ENCODE measurements around the gene KLF11.

Gene KLF11

DNA sequence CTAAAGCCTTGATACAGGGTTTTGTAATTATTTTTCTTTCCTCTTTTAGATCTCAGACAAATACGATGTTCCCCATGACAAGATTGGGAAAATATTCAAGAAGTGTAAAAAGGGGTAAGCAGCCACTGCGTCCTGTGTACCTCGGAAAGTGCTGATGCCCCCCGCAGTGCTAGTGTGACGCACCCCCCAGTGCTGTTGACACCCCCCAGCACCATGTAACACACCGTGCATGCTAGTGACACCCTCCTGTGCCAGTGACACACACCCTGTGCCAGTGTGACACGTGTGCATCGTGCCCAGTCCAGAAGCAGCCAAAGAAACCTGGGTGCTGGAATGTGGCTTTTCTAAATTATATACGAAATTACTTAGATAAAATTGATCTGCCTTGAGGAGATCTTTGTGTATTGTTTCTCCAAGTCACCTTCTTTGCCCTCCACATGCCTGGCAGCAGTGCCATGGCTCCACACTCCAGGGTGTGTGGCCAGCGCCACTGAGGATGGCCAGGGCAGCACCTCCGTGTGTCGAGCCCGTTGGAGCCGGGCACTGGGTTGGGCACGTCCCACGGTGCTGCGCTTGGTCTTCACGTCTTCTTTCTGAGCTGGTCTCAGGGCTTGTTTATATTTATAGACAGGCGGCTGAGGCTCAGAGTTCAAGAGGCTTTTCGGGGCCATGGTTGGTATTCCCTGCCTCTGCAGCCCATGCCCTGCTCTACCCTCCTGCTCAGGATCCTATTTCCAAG lies 44.3 kb upstream of the KLF11 start:
- no peaks in the 10 kb centered on the region for H3K79me2 ChIP-seq
- H3K36me3 ChIP-seq (ENCODE audit: control insufficient read depth, insufficient read depth, low read length) = no peaks in the 10 kb centered on the region

GRCh38 chr2:9999693-10000092 lies 43.7 kb upstream of the KLF11 start:
- no peak overlapping the region for H2AFZ ChIP-seq
- no peaks in the 10 kb centered on the region for H3K79me2 ChIP-seq
- H3K9me3 ChIP-seq (ENCODE audit: control insufficient read depth, low read length) = no peaks in the 10 kb centered on the region
- H3K36me3 ChIP-seq (ENCODE audit: control insufficient read depth, insufficient read depth, low read length) = no peaks in the 10 kb centered on the region
- H3K4me3 ChIP-seq (ENCODE audit: low read depth, low read length) = no peak overlapping the region
- H3K9ac ChIP-seq = no peak overlapping the region
- no peak overlapping the region for H3K4me2 ChIP-seq (ENCODE audit: low read length)
- TF ChIP-seq, protein P1, sequence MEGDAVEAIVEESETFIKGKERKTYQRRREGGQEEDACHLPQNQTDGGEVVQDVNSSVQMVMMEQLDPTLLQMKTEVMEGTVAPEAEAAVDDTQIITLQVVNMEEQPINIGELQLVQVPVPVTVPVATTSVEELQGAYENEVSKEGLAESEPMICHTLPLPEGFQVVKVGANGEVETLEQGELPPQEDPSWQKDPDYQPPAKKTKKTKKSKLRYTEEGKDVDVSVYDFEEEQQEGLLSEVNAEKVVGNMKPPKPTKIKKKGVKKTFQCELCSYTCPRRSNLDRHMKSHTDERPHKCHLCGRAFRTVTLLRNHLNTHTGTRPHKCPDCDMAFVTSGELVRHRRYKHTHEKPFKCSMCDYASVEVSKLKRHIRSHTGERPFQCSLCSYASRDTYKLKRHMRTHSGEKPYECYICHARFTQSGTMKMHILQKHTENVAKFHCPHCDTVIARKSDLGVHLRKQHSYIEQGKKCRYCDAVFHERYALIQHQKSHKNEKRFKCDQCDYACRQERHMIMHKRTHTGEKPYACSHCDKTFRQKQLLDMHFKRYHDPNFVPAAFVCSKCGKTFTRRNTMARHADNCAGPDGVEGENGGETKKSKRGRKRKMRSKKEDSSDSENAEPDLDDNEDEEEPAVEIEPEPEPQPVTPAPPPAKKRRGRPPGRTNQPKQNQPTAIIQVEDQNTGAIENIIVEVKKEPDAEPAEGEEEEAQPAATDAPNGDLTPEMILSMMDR (IDR thresholded peaks at IDR 0.05) = no peak
- H3K27ac ChIP-seq = no peak overlapping the region
- H3K27me3 ChIP-seq (ENCODE audit: control insufficient read depth, insufficient read depth, low read length) = no peaks in the 10 kb centered on the region
- H3K4me1 ChIP-seq = peaks cover 7% of the 10 kb centered on the region

More for the DNA sequence above, 44.3 kb upstream of the KLF11 start:
- Histone ChIP-seq H3K9me3 (ENCODE audit: control insufficient read depth, low read length) (no peaks in the 10 kb centered on the region), H3K4me2 (ENCODE audit: low read length) (no peak overlapping the region), H3K4me1 (peaks cover 7% of the 10 kb centered on the region), H3K9ac (no peak overlapping the region), H2AFZ (no peak overlapping the region), H3K4me3 (ENCODE audit: low read depth, low read length) (no peak overlapping the region), H3K27me3 (ENCODE audit: control insufficient read depth, insufficient read depth, low read length) (no peaks in the 10 kb centered on the region), H3K27ac (no peak overlapping the region)
- TF ChIP-seq, protein P1 (IDR thresholded peaks at IDR 0.05) = no peak

- TF ChIP-seq, protein P1 (IDR thresholded peaks at IDR 0.05) = no peak
- Histone ChIP-seq H3K27ac (no peak overlapping the region), H3K36me3 (ENCODE audit: control insufficient read depth, insufficient read depth, low read length) (no peaks in the 10 kb centered on the region), H3K9me3 (ENCODE audit: control insufficient read depth, low read length) (no peaks in the 10 kb centered on the region), H3K4me1 (peaks cover 7% of the 10 kb centered on the region), H3K9ac (no peak overlapping the region), H3K27me3 (ENCODE audit: control insufficient read depth, insufficient read depth, low read length) (no peaks in the 10 kb centered on the region), H3K4me2 (ENCODE audit: low read length) (no peak overlapping the region), H3K79me2 (no peaks in the 10 kb centered on the region), H2AFZ (no peak overlapping the region), H3K4me3 (ENCODE audit: low read depth, low read length) (no peak overlapping the region)
Observed at GRCh38 chr2:10000541-10000940, 42.8 kb upstream of the KLF11 start.

- Histone ChIP-seq H3K4me3 (ENCODE audit: low read depth, low read length) (no peak overlapping the region), H3K9me3 (ENCODE audit: control insufficient read depth, low read length) (no peaks in the 10 kb centered on the region), H3K79me2 (no peaks in the 10 kb centered on the region), H2AFZ (no peak overlapping the region), H3K27ac (peak overlapping the region; percentile 20), H3K4me2 (ENCODE audit: low read length) (no peak overlapping the region), H3K36me3 (ENCODE audit: control insufficient read depth, insufficient read depth, low read length) (no peaks in the 10 kb centered on the region), H3K4me1 (peaks cover 9% of the 10 kb centered on the region), H3K27me3 (ENCODE audit: control insufficient read depth, insufficient read depth, low read length) (no peaks in the 10 kb centered on the region), H3K9ac (no peak overlapping the region)
- TF ChIP-seq, protein P1 (IDR thresholded peaks at IDR 0.05) = no peak
Observed at GRCh38 chr2:10001586-10001985, 41.8 kb upstream of the KLF11 start.

DNA sequence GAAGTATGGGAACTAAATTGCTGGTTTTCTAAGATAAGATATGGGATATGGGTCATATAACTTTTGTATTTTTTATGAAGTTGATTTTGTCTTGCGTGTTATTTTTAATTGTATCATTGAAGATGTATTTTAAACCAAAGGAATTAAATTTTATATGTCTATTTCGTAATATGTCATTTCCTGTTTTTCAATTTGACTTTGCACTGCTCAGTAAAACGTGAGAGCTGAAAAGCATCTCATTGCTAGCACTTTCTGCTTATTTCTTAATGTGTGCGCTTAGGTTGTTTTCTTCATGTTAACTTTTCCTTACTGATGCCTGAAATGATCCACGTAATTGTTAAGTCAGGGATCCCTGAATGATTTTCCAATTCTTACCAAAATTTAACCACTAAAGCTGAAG lies 41.2 kb upstream of the KLF11 start:
- Histone ChIP-seq H2AFZ (no peak overlapping the region), H3K27me3 (ENCODE audit: control insufficient read depth, insufficient read depth, low read length) (no peaks in the 10 kb centered on the region), H3K36me3 (ENCODE audit: control insufficient read depth, insufficient read depth, low read length) (no peaks in the 10 kb centered on the region), H3K9ac (no peak overlapping the region), H3K79me2 (no peaks in the 10 kb centered on the region), H3K4me3 (ENCODE audit: low read depth, low read length) (no peak overlapping the region), H3K4me1 (peaks cover 11% of the 10 kb centered on the region), H3K27ac (no peak overlapping the region), H3K9me3 (ENCODE audit: control insufficient read depth, low read length) (no peaks in the 10 kb centered on the region), H3K4me2 (ENCODE audit: low read length) (no peak overlapping the region)
- TF ChIP-seq, protein P1 (IDR thresholded peaks at IDR 0.05) = no peak
